SK-N-SH treated with all-trans-retinoic acid at 6 μM for 48 hours (cell line): ENCODE data around the gene CTIF.

Experiments
- ESRRG ChIP-seq: fragments of 250-450 bp; sonication (Bioruptor Pico); IDR thresholded peaks from 2 replicates; pipeline ENCODE4 v1.6.1; 2021; ENCODE audit warnings: mild to moderate bottlenecking
- ISL1 ChIP-seq: fragments of 250-450 bp; sonication (Bioruptor Pico); IDR thresholded peaks from 2 replicates; pipeline ENCODE4 v2.1.2; 2022; ENCODE audit warnings: mild to moderate bottlenecking, moderate library complexity
- PPARA ChIP-seq: fragments of 250-450 bp; sonication (Bioruptor Pico); IDR thresholded peaks from 2 replicates; pipeline ENCODE4 v1.5.0; 2020; ENCODE audit warnings: mild to moderate bottlenecking, borderline replicate concordance
- RARB ChIP-seq: fragments of 250-450 bp; sonication (Bioruptor Pico); IDR thresholded peaks from 2 replicates; pipeline ENCODE4 v1.8.0; 2021; ENCODE audit warnings: mild to moderate bottlenecking, moderate library complexity
- ZFP30 ChIP-seq: fragments of 450-650 bp; formaldehyde crosslinking; IDR thresholded peaks from 2 replicates; pipeline ENCODE4 v1.5.0; 2022; ENCODE audit warnings: mild to moderate bottlenecking, moderate library complexity
- TF ChIP-seq, protein P1 (sequence below): fragments of 250-450 bp; sonication (Bioruptor Pico); IDR thresholded peaks from 2 replicates; pipeline ENCODE4 v1.8.0; 2020; ENCODE audit warnings: mild to moderate bottlenecking, moderate library complexity, borderline replicate concordance
- TF ChIP-seq, protein P2 (sequence below): fragments of 250-450 bp; sonication (Bioruptor Pico); IDR thresholded peaks from 2 replicates; pipeline ENCODE4 v1.8.0; 2021; ENCODE audit warnings: low read depth, mild to moderate bottlenecking, moderate library complexity, borderline replicate concordance

DNA sequence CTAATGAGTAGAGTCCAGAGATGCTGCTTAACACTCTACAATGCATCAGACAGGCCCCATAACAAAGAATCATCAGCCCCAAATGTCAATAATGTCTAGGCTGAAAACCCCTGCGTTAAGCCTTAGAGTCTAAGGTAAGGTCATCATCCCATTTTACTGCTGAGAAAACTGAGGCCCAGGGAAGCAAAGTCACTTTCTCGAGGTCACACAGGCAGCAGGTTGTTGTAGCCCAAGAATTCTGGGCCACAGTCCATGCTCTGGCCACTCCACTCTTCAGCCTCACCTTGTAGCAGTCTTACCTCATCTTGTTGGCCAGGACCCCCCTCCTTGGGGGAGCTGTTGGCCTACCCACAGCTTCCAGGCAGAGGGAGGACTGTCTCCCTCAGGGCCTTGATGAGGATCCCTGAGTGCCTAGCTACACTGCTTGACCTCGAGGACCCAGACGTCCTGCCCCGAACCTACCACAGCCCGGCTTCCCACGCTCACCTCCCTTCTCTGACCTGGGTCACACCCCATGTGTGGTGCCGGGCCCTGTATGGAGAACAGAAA is 357.6 kb downstream of the CTIF start:
- no peak for TF ChIP-seq ISL1 (CRISPR knock-in tag)
- TF ChIP-seq, protein P1, sequence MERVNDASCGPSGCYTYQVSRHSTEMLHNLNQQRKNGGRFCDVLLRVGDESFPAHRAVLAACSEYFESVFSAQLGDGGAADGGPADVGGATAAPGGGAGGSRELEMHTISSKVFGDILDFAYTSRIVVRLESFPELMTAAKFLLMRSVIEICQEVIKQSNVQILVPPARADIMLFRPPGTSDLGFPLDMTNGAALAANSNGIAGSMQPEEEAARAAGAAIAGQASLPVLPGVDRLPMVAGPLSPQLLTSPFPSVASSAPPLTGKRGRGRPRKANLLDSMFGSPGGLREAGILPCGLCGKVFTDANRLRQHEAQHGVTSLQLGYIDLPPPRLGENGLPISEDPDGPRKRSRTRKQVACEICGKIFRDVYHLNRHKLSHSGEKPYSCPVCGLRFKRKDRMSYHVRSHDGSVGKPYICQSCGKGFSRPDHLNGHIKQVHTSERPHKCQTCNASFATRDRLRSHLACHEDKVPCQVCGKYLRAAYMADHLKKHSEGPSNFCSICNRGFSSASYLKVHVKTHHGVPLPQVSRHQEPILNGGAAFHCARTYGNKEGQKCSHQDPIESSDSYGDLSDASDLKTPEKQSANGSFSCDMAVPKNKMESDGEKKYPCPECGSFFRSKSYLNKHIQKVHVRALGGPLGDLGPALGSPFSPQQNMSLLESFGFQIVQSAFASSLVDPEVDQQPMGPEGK: no peak
- no peak for TF ChIP-seq PPARA
- no peak for TF ChIP-seq ESRRG (CRISPR knock-in tag)
- TF ChIP-seq, protein P2, sequence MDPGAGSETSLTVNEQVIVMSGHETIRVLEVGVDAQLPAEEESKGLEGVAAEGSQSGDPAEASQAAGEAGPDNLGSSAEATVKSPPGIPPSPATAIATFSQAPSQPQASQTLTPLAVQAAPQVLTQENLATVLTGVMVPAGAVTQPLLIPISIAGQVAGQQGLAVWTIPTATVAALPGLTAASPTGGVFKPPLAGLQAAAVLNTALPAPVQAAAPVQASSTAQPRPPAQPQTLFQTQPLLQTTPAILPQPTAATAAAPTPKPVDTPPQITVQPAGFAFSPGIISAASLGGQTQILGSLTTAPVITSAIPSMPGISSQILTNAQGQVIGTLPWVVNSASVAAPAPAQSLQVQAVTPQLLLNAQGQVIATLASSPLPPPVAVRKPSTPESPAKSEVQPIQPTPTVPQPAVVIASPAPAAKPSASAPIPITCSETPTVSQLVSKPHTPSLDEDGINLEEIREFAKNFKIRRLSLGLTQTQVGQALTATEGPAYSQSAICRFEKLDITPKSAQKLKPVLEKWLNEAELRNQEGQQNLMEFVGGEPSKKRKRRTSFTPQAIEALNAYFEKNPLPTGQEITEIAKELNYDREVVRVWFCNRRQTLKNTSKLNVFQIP: no peak
- no peak for TF ChIP-seq ZFP30 (CRISPR knock-in tag)
- TF ChIP-seq RARB (CRISPR knock-in tag): no peak
